Effector CD8-positive, alpha-beta T cell (primary cell): ENCODE results near the gene OSMR.
"Not testable (repeated sequence)": the region's sequence is repeated elsewhere in the genome, so short reads cannot be mapped to it uniquely, and the experiment has no call there.

ENCODE experiments used
- DNase-seq: peaks from one replicate; lab custom pipeline; 2025; lab: John Stamatoyannopoulos, UW

OSMR gene

GRCh38 chr5:38831117-38831516 lies 14.7 kb upstream of the OSMR start:
- DNase-seq = no peak

GRCh38 chr5:38831909-38832308 lies 13.9 kb upstream of the OSMR start:
- no peak for DNase-seq

DNA sequence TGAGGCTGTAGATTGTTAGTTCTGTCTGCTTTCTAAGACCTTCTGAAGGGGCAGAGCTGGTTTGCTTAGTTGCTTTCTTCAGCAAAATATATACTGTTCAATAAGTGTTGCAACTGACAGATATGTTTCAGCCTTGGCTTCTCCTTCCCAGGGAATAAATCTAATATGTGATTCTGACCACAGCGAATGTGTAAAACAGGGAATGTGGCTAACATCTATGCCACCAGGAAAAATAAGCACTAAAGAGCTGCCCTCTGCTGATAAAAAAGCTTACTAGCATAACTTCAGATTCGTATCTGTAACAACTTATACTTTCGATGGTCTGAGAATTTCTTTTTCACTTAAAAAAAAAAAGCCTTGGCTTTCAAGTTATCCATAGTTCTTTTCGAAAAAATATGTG lies 13.0 kb upstream of the OSMR start:
- no peak for DNase-seq

DNA sequence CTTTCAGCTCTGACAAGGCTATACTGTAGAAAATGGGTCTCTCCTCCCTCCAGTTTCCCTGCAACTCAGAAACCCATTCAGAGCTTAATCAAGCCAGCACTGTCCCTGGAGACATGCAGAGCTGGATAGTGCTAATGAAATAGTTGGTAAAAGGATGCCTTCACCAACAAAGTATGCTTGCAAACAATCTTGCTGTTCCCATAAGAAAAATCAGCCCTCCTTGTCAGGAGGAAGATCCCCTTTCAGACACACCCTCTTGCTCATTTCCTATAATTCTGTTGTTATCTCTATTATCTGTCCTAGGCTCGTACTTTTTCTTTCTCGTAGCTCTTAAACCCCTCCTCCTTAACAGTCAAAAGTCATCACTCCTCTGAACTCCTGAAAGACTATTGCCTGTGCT lies 9.9 kb upstream of the OSMR start:
- DNase-seq = no peak

- no peak for DNase-seq
Measured at GRCh38 chr5:38837416-38837815, 8.4 kb upstream of the OSMR start.

GRCh38 chr5:38837932-38838331 lies 7.9 kb upstream of the OSMR start:
- DNase-seq = no peak

DNA sequence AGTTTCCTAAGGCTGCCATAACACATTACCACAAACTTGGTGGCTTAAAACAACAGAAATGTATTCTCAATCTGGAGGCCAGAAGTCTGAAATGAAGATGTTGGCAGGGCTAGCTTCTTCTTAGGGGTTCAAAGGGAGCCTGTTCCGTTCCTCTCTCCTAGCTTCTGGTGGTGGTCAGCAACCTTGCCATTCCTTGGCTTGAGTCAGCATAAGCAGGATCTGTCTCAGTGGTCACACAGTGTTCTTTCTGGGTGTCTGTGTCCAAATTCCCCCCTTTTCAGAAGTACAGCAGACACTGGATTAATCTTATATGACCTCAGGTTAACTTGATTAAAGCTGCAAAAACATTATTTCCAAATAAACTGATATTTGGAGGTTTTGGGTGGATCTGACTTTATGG lies 2.1 kb upstream of the OSMR start:
- DNase-seq = no peak

DNA sequence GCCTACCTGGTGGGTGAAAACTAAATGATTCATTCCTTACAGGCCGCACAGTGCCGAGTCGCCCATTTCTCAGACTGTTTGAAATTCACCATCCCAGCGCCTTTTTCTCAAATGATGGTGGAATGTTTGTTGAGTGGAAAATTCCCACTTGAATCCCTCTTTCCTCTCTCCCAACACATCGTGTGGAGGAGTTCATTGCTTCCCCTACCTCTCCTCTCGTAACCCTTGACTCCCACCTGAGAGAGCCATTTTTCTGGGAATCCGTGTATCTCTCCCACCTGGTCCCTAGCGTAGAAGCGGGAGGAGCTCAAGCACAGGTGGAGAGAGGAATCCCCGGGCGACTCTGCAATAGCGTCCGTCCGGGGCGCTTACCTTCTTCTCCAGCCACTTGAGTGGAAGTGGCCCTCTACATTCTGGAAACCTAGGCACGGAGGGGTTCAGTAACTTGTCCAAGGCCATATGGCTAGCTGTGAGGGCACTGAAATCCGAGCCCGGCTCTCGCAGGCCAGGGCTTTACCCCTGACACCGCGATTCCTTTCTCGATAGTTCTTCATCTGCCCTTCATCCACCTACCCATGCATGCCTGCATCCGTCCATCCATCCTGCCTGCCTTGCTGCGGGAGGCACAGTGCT lies 683 bp downstream of the OSMR start:
- no peak for DNase-seq

- no peak for DNase-seq
Measured at GRCh38 chr5:38847559-38848347, 1.9 kb downstream of the OSMR start.

DNA sequence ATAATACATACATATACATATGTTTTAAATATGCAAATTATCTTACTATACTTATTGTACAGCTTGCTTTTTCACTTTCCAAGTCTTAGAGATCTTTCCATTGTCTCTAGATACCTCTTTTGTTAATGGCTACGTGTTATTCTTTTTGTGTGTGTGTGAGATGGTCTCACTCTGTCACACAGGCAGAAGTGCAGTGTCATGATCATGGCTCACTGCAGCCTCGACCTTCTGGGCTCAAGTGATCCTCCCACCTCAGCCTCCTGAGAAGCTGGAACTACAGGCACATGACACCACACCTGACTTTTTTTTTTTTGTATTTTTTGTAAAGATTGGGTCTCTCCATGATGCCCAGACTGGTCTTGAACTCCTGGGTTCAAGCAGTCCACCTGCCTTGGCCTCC lies 2.8 kb downstream of the OSMR start:
- no peak for DNase-seq

DNA sequence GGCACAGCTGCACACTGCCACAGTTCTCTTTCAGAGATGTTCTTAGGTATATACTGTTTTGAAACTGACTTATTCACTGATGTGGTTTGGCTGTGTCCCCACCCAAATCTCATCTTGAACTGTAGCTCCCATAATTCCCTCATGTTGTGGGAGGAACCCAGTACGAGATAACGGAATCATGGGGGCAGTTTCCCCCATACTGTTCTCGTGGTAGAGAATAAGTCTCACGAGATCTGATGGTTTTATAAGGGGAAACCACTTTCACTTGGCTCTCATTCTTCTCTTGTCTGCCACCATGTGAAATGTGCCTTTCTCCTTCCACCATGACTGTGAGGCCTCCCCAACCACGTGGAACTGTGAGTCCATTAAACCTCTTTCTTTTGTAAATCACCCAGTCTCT lies 5.8 kb downstream of the OSMR start:
- not testable (repeated sequence) for DNase-seq

DNA sequence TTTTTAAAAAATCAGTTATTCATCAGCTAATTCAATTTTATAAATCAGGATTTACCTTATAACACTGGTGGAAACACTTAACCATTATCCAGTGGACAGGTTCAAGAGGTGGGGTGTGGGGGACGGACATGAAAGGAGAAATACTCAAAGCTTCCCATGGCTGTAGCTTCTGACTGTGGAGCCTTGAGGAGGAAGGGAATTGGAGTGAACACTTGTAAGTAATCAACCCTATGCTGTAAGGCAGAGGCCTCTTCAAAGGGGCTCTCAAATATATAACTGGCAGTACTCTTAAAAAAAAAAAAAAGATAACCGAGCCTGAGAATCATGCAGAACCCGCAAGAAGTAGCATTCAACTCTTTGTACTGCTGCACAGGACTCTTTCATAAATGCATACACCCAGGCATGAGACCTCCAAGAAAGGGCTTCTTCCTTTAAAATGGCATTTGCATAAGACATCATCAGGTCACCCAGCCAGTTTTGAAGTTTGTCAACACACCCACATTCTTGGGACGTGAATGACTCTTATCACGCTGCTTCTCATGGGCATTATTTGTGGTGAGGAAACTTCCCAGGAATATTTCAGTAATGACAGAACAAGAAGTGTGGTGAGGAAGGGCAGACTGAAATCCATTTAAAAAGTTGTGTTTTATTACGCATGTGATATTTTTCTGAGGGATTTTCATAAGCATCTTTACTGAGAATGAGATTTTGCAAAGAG lies 8.1 kb downstream of the OSMR start:
- DNase-seq = no peak

DNA sequence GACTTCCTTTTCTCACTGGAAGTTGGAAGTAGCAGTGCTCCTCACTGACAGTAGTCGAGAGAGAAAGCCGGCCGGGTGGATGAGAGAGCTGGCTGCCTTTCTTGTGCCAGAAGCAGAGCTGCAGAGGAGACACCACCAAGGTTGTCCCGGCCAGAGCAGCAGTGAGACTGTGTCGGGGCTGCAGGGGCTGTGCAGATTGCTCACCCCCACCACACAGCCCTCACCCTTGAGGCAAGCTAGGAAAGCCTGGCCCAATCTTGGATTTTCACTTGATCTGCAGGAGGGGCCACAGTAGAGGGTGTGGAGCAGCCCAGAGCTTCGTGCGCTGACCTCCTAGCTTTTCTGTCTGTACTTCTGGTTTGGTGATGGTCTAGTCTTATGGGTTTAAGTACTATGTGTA lies 9.1 kb downstream of the OSMR start:
- no peak for DNase-seq

DNA sequence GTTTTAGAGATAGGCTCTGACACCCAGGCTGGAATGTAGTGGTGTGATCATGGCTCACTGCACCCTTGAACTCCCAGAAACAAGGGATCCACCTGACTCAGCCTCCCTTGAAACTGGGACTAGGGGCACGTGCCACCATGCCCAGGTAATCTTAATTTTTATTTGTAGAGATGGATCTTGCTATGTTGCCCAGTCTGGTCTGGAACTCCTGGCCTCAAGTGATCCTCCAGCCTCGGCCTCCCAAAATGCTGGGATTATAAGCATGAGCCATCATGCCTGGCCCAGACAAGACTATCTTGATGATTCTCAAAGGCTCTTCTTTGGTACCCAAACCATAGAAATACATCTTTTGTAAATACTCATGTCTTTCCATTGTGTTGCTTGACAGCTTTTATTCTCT lies 10.8 kb downstream of the OSMR start:
- DNase-seq = no peak

- DNase-seq = no peak
Measured at GRCh38 chr5:38858839-38859238, 13.0 kb downstream of the OSMR start.

DNA sequence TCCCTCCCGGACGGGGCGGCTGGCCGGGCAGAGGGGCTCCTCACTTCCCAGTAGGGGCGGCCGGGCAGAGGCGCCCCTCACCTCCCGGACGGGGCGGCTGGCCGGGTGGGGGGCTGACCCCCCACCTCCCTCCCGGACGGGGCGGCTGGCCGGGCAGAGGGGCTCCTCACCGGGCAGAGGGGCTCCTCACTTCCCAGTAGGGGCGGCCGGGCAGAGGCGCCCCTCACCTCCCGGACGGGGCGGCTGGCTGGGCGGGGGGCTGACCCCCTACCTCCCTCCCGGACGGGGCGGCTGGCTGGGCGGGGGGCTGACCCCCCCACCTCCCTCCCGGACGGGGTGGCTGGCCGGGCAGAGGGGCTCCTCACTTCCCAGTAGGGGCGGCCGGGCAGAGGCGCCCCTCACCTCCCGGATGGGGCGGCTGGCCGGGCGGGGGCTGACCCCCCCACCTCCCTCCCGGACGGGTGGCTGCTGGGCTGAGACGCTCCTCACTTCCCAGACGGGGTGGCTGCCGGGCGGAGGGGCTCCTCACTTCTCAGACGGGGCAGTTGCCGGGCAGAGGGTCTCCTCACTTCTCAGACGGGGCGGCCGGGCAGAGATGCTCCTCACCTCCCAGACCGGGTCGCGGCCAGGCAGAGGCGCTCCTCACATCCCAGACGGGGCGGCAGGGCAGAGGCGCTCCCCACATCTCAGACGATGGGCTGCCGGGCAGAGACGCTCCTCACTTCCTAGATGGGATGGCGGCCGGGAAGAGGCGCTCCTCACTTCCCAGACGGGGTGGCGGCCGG lies 16.4 kb downstream of the OSMR start:
- not testable (repeated sequence) for DNase-seq

- DNase-seq = no peak
Measured at GRCh38 chr5:38866362-38867031, 20.7 kb downstream of the OSMR start.

DNA sequence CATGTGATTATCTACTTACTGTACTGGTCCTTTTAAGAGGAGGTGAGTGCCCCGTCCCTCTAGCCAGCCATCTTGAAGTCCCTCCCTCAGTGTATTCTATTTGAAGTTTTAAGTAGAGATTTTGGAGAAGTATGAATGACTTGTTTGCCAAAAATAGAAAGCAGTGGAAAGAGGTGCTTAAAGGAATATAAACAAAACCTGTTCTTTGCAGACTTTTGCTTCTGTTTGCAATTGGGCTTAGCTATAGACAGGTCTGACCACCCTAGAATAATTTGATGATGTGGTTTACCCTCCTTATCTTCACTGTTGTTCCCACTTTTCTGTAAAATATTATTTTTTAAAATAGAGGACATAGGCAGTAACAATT lies 21.2 kb downstream of the OSMR start:
- DNase-seq = no peak

DNA sequence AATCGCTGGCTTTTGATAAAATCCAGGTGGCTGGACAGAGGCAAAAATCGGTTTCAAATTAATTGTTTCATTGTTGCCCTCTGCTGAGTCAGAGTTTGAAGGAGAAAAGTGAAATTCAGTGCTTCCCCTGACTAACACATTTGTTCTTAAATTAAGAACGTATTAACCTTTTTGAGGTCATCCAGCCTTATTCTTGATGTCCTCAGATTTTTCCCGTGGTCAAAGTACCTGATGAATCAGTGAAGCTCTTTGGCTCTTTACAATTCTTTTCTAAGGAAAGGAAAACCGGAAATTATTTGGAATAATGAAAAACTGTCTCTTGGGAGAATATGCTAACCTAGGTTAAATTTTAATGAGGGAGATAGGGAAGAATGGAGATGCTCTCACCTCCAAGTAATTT lies 21.6 kb downstream of the OSMR start:
- DNase-seq = no peak

- DNase-seq = no peak
Measured at GRCh38 chr5:38870595-38870994, 24.8 kb downstream of the OSMR start.

- DNase-seq = no peak
Measured at GRCh38 chr5:38871058-38871605, 25.3 kb downstream of the OSMR start.
